IMR-90 (cell line): Measurements from ENCODE around the gene FAM13B. TPM values are rescaled to one million over a fixed set of nuclear protein-coding genes. Genes with fewer than 3 reads are reported as not detected.

Experiments
- ATAC-seq: fragments of 200-7000 bp; cut with Tn5 transposase; 2 replicates; pipeline ENCODE4 v1.9.1; 2020; ENCODE audit warnings: low read depth, mild to moderate bottlenecking, moderate library complexity
- BruUV-seq: library from RNA; stranded (reverse); fragments of 400-500 nt; replicated peaks from 2 replicates; lab custom pipeline; 2021; lab: Mats Ljungman, UMichigan
- CTCF ChIA-PET: fragments of 300-600 bp; formaldehyde crosslinking; extraction: SDS; loops from one replicate; lab custom pipeline; 2021; ENCODE audit warnings: antibody characterized with exemption; lab: Yijun Ruan, JAX
- POLR2A ChIA-PET: fragments of 300-600 bp; sonication (Branson Sonifier 250); formaldehyde crosslinking; loops from one replicate; lab custom pipeline; 2022; ENCODE audit warnings: antibody characterized with exemption; ENCODE audit not compliant: unreplicated experiment; lab: Charles Lee
- DNase-seq: peaks from one replicate; pipeline ENCODE4 v3.0.0; 2013
- H2AFZ ChIP-seq: replicated peaks from 2 replicates; pipeline ENCODE3; 2013; ENCODE audit warnings: low read length, mild to moderate bottlenecking; ENCODE audit not compliant: poor library complexity
- H2AK5ac ChIP-seq: 2 replicates; pipeline ENCODE4 v1.6.1; 2013; ENCODE audit warnings: low read depth, low read length, inconsistent platforms
- H2AK9ac ChIP-seq: replicated peaks from 2 replicates; pipeline ENCODE3; 2013; ENCODE audit warnings: mild to moderate bottlenecking, low read depth, low read length, moderate library complexity; ENCODE audit not compliant: poor library complexity
- H2BK120ac ChIP-seq: 2 replicates; pipeline ENCODE4 v1.6.1; 2013; ENCODE audit warnings: low read depth, low read length, inconsistent platforms
- H2BK15ac ChIP-seq: 3 replicates; pipeline ENCODE4 v1.6.1; 2013; ENCODE audit warnings: low read depth, low read length, inconsistent platforms
- H2BK20ac ChIP-seq: 2 replicates; pipeline ENCODE4 v1.6.1; 2013; ENCODE audit warnings: low read depth, mild to moderate bottlenecking, inconsistent platforms, low read length, moderate library complexity
- H2BK5ac ChIP-seq: 2 replicates; pipeline ENCODE4 v1.6.1; 2013; ENCODE audit warnings: mild to moderate bottlenecking, low read depth, low read length, inconsistent platforms; ENCODE audit not compliant: poor library complexity, severe bottlenecking
- H3K14ac ChIP-seq: replicated peaks from 2 replicates; pipeline ENCODE4 v1.6.1; 2013; ENCODE audit warnings: low read depth, low read length, inconsistent platforms
- H3K18ac ChIP-seq: 2 replicates; pipeline ENCODE4 v1.6.1; 2013; ENCODE audit warnings: low read depth, low read length, control low read depth
- H3K23ac ChIP-seq: 2 replicates; pipeline ENCODE4 v1.6.1; 2013; ENCODE audit warnings: low read depth, low read length, inconsistent platforms
- H3K27ac ChIP-seq: 2 replicates; pipeline ENCODE4 v1.5.1; 2013; ENCODE audit warnings: mild to moderate bottlenecking, control low read depth, low read length; ENCODE audit not compliant: insufficient read depth
- H3K27me3 ChIP-seq: 2 replicates; pipeline ENCODE4 v1.6.1; 2013; ENCODE audit warnings: low read length; ENCODE audit not compliant: control insufficient read depth, insufficient read depth
- H3K36me3 ChIP-seq: 2 replicates; pipeline ENCODE4 v1.6.1; 2013; ENCODE audit warnings: low read length, mixed read lengths; ENCODE audit not compliant: control insufficient read depth, insufficient read depth
- H3K4ac ChIP-seq: 2 replicates; pipeline ENCODE4 v1.6.1; 2013; ENCODE audit warnings: low read depth, low read length, inconsistent platforms
- H3K4me1 ChIP-seq: 2 replicates; pipeline ENCODE4 v1.6.1; 2013; ENCODE audit warnings: low read length, mixed read lengths; ENCODE audit not compliant: control insufficient read depth, insufficient read depth
- H3K4me2 ChIP-seq: 2 replicates; pipeline ENCODE4 v1.6.1; 2013; ENCODE audit warnings: low read depth, mild to moderate bottlenecking, control low read depth, low read length, moderate library complexity
- H3K4me3 ChIP-seq: 2 replicates; pipeline ENCODE4 v1.5.1; 2013; ENCODE audit warnings: low read depth, mild to moderate bottlenecking, control low read depth, low read length, moderate library complexity; ENCODE audit not compliant: insufficient read depth
- H3K56ac ChIP-seq: 2 replicates; pipeline ENCODE4 v1.6.1; 2013; ENCODE audit warnings: low read length, inconsistent platforms; ENCODE audit not compliant: insufficient read depth; ENCODE audit errors: extremely low read depth
- H3K79me1 ChIP-seq, 2 experiments: 2 replicates each; pipeline ENCODE4 v1.6.1; 2013; ENCODE audit warnings: low read length in 2 of 2, inconsistent platforms in 1 of 2, low read depth in 1 of 2
- H3K9ac ChIP-seq: 2 replicates; pipeline ENCODE4 v1.6.1; 2013; ENCODE audit warnings: low read depth, low read length, control low read depth
- H3K9me1 ChIP-seq: 2 replicates; pipeline ENCODE4 v1.6.1; 2013; ENCODE audit warnings: low read length, inconsistent platforms; ENCODE audit not compliant: insufficient read depth
- H3K9me3 ChIP-seq: 2 replicates; pipeline ENCODE4 v1.6.1; 2013; ENCODE audit warnings: low read length; ENCODE audit not compliant: control insufficient read depth, insufficient read depth
- H4K20me1 ChIP-seq: 2 replicates; pipeline ENCODE4 v1.6.1; 2013; ENCODE audit warnings: low read length, inconsistent platforms; ENCODE audit not compliant: insufficient read depth
- H4K5ac ChIP-seq: 2 replicates; pipeline ENCODE4 v1.6.1; 2013; ENCODE audit warnings: mild to moderate bottlenecking, low read depth, low read length, control low read depth
- H4K8ac ChIP-seq, 2 experiments: 2 replicates each; pipeline ENCODE4 v1.6.1; 2013; ENCODE audit warnings: low read depth in 2 of 2, low read length in 2 of 2, control low read depth in 1 of 2, inconsistent platforms in 1 of 2
- H4K91ac ChIP-seq: 2 replicates; pipeline ENCODE4 v1.6.1; 2013; ENCODE audit warnings: low read depth, low read length, inconsistent platforms; ENCODE audit not compliant: insufficient read depth
- MAZ ChIP-seq: IDR thresholded peaks from 2 replicates; pipeline ENCODE4 v1.6.1; 2012; ENCODE audit warnings: low read depth, mild to moderate bottlenecking, low read length, improper control_type of control experiment, moderate library complexity, borderline replicate concordance
- WGBS, 2 experiments: methylation state at CpG; one replicate each; pipeline versions ENCODE4 v1.1.5 to v1.1.7; 2013; ENCODE audit warnings: missing lambda C conversion rate in 2 of 2; ENCODE audit not compliant: insufficient read length in 1 of 2; ENCODE audit errors: extremely low coverage in 2 of 2; 5-methylcytosine and 5-hydroxymethylcytosine counted together
- dilution Hi-C: fragments of 300-500 bp; cut with HindIII; formaldehyde crosslinking; loops from one replicate; pipeline ENCODE4 v1.14.3; 2018; ENCODE audit warnings: low sequenced_read_pairs; ENCODE audit not compliant: unreplicated experiment
- in situ Hi-C: fragments of 300-500 bp; cut with MboI; formaldehyde crosslinking; loops from 3 replicates; pipeline ENCODE4 v1.14.3; 2019; ENCODE audit warnings: low sequenced_read_pairs, inconsistent platforms, mixed read lengths
- intact Hi-C: fragments of 100-400 bp; cut with micrococcal nuclease; formaldehyde crosslinking; loops from 2 replicates; pipeline ENCODE4 v1.10.0; 2022
- polyA plus RNA-seq, 3 experiments: library from polyadenylated mRNA; depleted of rRNA; stranded (reverse); fragments of >200 nt; gene quantifications; 2 replicates each; pipeline ENCODE4 v1.2.3, GENCODE V29; 2012; ENCODE audit warnings: low replicate concordance in 1 of 3
- total RNA-seq: library from RNA; depleted of rRNA; stranded (reverse); fragments of >200 nt; gene quantifications from 2 replicates; pipeline ENCODE4 v1.2.3, GENCODE V29; 2012
- TF ChIP-seq, protein P1 (sequence below): conservative IDR thresholded peaks from 2 replicates; pipeline ENCODE4 v1.5.1; 2012; ENCODE audit warnings: mild to moderate bottlenecking, low read depth, low read length, improper control_type of control experiment

The FAM13B gene
- total and polyA plus RNA-seq, 2 of the 4 experiments (the other 2 are of a cell fraction), result 14.6 to 15.1 TPM

GRCh38 chr5:138022912-138023311 is 10.0 kb downstream of the FAM13B start:
- Histone ChIP-seq H2BK120ac (no peak overlapping the region), H3K9me1 (peaks cover 4% of the 10 kb centered on the region), H3K79me1 (peaks cover 17 to 30% of the 10 kb centered on the region in 2 experiments), H3K9ac (no peak overlapping the region), H2AFZ (no peak overlapping the region), H2BK5ac (no peak overlapping the region), H3K4ac (no peak overlapping the region), H2BK20ac (no peak overlapping the region), H3K4me2 (no peak overlapping the region), H3K4me3 (no peak overlapping the region), H3K23ac (no peak overlapping the region), H3K9me3 (no peaks in the 10 kb centered on the region), H3K18ac (no peak overlapping the region), H3K27ac (no peak overlapping the region), H4K91ac (no peak overlapping the region), H2AK5ac (no peak overlapping the region), H3K36me3 (peaks cover 7% of the 10 kb centered on the region), H2AK9ac (no peak overlapping the region), H4K8ac (no peak overlapping the region), H4K5ac (no peak overlapping the region), H3K4me1 (peaks cover 2% of the 10 kb centered on the region; the same call in 1 of the 2 replicates), H3K27me3 (no peaks in the 10 kb centered on the region), H3K14ac (no peak overlapping the region), H3K56ac (no peak overlapping the region), H4K20me1 (peaks cover 52% of the 10 kb centered on the region), H2BK15ac (no peak overlapping the region)
- BruUV-seq, result no TSS peak
- in situ Hi-C loops (no loop called here), dilution Hi-C loops (no loop called here), intact Hi-C loops (no loop called here)
- ATAC-seq (no peak), DNase-seq (no peak)
- ChIA-PET POLR2A (no interaction called here), CTCF (interaction anchor here (2.0 kb wide), 1 partner anchor 13 kb away, joined by 5 read pairs; no protein-coding TSS in a partner anchor)
- no CpG with 5 or more reads among the region's 3 CpGs for WGBS, 2 experiments
- TF ChIP-seq MAZ, result no peak
- TF ChIP-seq, protein P1, sequence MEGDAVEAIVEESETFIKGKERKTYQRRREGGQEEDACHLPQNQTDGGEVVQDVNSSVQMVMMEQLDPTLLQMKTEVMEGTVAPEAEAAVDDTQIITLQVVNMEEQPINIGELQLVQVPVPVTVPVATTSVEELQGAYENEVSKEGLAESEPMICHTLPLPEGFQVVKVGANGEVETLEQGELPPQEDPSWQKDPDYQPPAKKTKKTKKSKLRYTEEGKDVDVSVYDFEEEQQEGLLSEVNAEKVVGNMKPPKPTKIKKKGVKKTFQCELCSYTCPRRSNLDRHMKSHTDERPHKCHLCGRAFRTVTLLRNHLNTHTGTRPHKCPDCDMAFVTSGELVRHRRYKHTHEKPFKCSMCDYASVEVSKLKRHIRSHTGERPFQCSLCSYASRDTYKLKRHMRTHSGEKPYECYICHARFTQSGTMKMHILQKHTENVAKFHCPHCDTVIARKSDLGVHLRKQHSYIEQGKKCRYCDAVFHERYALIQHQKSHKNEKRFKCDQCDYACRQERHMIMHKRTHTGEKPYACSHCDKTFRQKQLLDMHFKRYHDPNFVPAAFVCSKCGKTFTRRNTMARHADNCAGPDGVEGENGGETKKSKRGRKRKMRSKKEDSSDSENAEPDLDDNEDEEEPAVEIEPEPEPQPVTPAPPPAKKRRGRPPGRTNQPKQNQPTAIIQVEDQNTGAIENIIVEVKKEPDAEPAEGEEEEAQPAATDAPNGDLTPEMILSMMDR, result no peak
